DMS 273 treated with DMSO at 0.1 percent for 48 hours (cell line): ENCODE data around the gene PDE1C.

Experiments
- DNase-seq: peaks from one replicate; lab custom pipeline; 2025; lab: John Stamatoyannopoulos, UW

PDE1C gene

DNA sequence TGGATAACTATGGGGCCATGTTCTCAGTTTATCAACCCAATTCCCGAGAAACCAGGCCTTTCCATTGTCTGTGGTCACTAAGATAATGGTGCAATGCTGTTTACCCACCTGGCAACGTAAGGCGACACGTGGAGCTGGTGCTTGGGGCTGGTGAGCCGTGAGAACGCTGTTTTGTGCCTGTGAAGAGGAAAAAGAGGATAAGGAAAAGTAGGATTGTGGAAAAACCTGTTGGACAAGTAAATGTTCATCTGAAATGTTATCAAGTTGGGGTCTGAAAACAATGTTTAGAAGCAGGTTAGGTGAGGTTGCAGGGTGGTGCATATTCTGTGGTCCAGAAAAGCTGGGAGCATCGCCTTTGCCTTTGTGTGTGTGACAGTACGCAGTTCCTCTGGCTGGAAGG lies 294.7 kb downstream of the PDE1C start:
- no peak for DNase-seq

DNA sequence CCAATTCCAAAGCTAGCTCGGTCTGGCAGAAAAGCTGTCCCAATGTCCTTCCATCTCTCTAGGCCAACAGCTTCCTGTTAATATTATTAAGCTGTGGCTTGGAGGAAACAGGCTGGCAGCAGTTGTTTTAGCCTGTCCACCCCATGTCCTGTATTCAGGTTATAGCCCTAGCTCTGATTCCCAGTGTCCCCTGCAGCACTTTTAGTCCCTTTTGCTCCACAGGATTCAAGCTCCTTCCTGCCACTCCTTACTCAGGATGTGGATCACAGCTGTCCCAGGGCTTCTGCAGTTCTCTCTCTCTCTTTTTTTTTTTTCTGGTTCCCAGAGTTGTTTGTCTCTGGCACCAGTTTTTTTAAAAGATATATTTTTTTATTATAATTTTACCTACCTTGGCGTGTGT lies 298.0 kb downstream of the PDE1C start:
- no peak for DNase-seq

DNA sequence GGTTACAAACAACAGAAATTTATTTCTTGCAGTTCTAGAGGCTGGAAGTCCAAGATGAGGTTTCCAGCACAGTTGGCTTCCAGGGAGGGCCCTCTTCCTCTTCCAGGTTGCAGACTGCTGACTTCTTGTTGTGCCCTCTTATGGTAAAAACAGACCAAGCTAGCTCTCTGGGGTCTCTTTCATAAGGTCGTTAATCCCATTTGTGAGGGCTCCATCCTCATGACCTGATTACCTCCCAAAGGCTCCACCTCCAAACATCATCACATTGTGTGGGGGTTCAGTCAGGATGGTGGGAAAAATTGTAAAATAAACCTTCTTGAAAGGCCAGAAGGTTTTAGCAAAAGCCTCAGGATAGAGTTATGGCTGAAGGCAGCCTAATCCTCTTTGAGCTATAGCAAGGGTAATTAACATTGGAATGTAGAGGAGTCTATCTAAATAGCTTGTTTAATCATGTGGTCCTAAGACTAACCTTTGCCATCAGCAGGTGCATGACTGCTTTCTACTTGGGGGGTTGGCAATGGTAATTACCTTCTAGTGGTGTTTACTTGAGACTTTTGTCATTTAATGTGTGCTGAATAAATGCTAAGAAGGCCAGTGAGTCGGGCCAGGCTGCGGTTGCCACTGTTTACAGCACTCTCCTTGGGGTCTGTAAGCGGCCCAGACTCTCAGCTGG lies 302.4 kb downstream of the PDE1C start:
- no peak for DNase-seq

DNA sequence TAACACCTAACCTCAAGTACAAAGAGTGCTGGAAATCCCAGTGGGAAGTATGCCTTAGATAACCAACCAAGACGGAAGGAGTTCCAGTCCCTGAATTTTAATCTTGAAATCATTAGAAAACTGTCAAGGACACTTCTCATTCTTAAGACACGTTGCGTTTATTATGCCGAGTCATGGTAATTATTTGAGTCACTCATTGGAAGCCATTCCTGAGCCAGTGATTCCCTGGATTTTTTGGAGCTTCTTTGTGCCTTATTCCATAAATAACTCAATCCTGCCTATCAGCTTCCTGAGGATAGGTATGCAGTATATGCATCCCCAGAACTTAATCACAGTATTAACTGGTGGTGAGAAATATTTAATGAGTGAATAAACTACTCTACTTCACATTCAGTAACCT lies 305.7 kb downstream of the PDE1C start:
- DNase-seq: no peak

DNA sequence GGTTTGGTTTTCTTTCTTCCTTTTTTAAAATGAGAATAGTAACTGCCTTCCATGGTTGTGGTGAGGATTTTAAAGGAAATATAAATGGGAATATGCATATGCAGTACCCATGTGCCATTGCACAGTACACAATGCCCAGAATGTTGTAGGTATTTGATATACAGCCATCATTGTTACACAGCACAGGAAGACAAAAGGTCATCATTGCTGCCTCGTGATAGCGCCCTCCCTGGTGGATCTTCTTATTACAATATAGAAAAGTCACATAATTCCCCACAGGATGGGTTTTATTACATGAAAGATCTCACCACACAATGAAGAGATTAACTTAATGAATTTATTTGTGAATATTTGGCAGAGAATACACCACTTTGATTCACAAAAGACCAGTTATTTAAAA lies 306.7 kb downstream of the PDE1C start:
- no peak for DNase-seq

DNA sequence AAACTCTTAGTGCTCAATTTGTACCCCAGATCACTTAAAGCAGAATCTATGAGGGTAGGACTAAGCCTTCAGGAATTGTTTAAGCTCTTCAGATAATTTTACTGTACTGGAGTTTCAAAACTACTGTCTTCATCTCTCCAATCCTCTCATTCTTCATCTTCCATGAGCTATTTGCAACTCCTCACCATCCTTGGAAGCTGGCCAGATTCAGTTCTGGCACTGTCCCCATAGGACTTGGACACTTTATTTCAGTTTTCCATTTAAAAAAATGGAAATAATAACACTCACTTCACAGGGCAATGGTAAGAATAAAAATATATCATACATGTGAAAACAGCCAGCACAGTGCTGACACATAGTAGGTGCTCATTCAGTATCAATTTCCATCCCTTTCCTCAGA lies 308.6 kb downstream of the PDE1C start:
- DNase-seq: no peak

DNA sequence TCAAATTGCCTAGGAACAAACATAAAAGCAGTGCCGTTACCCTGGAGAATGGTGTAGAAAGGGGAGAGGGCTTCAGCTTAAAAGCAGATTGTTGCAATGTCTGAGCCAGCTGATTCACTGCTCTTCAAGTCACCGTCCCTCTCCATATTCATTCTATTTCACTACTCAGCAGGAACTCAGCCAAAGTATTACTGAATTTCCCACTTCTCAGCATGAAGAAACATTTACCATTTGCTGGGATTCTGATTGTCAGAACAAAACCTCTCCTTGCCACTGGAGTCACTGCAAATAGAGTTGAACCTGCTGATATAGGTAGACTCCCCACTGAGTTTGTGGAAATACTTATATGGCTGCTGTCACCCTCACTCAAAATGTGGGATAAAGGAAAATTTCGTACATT lies 311.5 kb downstream of the PDE1C start:
- DNase-seq: no peak

DNA sequence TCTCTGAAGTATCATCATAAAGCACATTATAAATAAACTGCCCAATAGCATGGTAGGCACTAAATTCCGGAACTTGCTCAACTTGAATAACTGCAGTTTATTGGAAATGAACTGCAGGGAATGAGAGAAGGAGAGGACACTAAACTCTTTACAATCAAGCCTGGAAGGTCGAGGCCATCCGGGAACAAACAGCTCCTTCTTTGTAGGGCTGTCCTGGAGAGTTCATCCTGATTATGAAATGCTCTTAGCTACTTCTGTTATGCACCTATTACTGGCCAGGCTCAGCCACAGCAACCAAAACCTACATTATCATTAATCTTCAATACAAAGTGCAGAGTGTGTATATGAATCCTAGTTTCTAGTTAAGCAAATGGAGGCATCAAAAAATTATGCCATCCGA lies 318.5 kb downstream of the PDE1C start:
- no peak for DNase-seq

DNA sequence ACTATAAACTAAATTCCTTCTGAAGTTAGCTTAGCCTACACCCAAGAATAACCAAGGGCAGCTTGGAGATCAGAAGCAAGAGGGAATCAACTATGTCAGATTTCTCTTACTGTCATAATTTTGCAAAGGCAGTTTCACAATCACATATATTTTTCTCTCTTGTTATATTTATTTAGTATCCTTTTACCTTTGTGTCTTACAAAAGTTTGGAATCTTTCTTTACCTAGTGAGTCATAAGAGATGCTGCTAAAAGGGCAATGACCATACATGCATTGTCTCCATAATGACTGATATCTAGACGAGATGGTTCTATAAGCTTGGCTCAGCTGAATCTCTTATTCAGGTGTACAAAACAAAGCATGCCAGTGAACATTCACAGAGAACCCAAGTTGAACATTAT lies 322.1 kb downstream of the PDE1C start:
- DNase-seq: no peak

DNA sequence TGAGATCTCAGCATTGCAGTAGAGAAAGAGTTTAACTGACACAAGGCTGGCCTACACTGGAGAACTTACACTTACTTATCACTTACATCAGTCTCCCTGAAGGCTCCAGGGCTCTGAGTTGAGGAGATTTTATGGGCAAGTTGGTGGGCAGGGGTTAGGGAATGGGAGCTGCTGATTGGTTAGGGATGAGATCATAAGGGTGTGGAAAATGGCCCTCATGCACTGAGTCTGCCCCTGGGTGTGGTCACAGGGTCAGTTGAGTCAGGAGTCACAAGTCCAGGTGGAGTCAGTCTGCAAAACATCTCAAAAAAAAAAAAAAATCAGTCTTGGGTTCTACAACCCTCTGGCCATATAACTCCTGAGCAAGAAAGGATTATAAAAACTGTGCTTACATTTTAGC lies 322.7 kb downstream of the PDE1C start:
- no peak for DNase-seq

DNA sequence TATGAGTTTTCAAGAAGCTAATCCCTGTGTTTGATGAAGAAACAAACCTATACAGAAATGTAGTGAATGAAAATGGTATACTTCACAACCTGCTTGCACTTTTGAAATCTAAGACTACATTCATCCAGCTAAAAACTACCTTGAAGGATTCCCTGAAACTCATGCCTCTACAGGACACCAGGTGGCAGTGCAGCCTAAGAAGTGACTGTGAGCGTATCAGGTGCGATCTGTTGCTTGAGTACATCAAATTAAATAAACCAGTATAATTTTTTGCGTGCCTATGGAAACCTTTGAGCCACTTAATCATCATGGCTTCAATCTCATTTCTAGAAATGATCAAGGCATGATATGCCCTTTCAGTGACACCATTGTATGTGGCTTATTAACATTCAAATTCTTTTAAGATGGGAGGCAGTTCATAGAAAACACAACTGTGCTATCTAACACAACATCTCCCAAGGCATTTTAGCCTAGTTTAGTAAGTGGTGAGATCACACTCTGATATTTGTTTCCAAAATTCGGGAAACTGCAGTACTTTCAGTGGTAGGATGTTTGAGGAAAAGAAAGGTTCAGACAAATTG lies 325.8 kb downstream of the PDE1C start:
- DNase-seq: peak; percentile 59

DNA sequence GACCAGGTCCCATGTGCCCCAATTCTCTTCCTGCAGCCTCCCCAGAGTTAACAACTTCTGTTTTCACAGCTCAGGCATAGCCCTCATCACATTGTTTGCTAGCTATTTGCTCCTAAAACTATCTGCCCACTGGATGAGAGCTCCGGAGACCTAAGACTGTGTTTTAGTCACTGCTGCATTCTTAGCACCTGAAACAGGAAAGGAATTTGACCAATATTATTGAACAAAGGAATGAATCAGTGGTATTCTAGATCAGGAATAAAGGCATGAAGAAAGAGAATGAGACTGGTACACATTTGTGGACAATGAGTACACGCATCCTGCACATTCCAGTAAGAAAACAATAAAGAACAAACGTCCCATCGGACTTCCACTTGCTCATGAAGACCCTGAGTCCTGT lies 328.4 kb downstream of the PDE1C start:
- no peak for DNase-seq

DNA sequence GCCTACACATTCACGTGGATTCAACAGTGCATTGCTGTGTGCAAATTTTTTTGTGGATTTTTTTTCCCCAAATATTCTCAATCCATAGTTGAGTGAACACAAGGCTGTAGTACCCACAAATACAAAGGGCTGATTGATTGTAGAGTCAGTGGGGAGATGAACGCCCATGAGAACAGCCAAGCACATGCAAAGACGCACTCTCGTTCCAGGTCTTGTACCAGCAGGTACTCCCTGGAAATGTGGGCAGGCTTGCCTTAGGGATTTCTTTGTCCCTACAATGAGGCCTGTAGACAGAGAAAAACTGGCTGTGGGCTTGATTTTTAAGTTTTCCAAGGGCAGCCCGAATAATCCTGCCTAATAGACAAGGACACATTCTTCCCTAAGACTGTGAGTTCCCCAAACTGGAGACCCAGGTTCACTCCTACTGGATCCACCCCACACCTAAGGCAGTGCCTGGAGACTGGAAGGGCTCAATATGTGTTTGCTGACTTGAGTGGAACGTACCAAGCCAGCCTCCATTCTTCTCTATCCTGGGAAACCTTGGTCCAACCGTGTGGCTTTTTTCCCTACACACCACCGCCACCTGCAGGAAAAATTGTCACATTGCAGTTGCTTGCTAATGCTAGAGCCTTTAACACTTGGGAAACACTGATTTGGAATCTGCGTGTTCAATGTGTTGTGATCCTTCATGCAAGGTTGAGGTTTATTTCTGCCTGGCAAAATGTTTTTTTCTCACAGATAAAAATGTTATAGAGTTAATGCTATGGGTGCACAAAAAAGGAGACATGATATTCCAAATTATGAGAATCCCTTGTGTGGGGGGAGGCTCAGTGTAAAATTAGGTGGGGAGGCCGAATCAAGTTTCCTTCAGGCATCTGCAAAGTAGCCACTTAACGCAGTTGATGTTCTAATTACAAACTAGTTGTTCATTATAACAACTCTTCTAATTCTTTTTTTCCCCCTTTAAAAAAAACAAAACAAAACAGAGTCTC lies 333.9 kb downstream of the PDE1C start:
- peak; percentile 52 for DNase-seq

DNA sequence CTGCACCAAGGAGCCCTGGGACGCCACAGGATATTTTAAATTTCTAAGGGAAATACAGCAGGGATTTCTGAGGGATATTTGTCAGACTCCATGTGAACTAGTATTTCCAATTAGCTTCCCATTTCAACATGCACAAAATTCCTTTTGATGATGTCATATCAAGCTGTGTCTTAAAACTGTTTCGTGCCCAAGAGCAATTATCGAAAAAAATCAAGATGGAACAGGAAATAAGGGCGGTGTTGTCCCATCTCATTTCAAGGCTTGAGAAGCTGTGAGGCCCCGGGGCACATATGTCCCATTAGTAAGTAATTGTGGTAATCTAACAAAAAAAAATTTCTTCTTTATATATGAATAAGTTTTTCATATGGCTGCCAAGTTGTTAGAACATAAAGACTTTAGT lies 335.8 kb downstream of the PDE1C start:
- no peak for DNase-seq

DNA sequence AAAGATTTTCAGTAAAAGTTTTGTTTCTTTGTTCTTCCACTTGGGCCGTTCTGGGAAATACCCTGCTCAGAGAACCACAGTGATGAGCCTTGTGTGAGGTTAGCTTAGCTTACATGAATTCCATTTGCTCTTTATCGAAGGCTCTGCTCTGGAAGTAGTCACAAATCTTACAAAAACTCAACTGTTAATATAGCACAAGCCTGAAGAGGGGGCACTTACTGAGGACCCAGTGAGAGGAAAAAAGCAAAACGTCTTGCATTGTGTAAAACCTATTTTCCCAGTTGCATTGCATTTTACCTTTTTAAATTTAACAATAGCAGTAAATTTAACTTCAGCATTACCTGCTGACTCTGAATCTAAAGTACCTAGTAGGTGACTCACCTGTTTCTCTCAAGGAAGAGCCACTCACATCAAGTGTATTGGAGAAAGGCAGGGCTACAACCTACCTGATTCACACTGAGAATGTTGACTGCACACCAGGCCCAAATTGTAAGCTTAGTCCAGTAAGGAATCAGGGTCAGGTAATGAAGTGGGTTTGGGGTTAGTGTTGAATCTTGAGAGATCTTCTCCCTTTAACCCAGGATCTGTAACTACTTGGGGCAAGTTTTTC lies 340.9 kb downstream of the PDE1C start:
- no peak for DNase-seq

DNA sequence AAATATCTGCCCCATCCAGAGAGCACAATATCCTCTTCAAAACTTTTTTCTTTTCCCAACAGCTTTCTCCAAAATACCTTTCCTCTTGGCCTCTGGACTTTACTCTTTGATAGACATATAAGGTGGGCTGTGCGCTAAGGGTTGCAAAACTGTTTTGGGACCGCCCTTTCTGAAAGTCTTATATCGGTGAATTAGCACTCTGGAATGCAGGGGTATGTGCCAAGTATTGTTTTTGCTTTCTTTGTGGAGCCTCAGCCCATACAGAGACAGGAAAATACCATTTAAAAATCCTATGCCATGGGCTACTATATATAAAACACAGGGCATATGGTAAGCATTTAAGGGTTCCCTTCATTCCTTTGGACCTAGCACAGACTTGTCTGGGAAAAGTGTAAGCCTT lies 345.5 kb downstream of the PDE1C start:
- no peak for DNase-seq

DNA sequence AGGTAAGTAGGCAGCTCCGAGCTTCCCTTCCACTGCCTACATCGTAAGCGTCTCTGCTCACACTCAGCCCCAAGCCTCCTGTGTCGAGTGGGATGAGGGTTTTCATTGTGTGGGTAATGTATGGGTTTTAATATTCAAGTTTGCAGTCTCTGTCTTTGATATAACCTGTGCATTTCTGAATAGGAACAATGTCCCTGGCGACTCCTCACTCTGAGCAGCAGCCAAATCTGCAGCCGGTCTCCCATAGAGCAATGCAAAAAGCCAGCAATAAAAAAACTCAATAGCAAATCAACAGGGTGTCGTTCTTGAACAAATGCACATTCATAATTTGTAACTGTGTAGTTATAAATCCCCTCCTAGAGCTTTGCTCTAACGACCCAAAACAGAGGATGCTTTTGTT lies 349.8 kb downstream of the PDE1C start:
- no peak for DNase-seq

DNA sequence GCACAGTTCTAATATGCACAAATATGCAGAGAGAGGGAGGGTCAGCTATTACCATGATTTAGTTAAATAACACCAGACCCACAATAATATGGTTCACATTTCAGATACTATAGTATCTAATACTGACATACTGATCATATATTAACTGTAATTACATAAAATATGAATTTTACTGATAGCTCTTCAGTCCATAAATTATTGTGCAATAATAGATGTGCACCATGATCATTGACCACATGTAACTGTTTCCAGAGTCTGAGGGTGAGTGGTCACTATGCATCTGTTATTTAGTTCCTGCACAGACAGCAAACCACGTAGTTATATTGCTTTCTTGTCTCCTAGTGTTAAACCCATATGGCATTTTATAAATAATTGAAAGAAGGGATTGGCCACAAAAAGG lies 353.9 kb downstream of the PDE1C start:
- no peak for DNase-seq

DNA sequence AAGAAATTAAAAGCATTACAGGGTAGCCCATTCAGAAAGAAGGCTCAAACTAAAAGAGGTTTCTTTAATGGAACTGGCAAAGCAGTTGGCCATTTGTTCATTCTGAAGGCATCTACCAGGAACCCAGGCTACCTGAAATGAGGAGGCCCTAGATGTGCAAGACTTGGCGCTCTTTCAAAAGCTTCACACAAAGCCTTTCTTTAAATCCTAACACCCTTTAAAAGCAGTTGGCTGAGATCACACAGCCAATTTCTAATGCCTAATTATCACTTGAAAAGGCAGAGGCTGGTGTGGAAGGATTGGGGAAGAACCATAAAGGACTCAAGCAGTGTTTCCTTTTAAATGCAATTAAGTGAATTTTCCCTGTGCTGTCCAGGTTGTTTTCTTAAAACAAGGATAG lies 360.0 kb downstream of the PDE1C start:
- DNase-seq: no peak

DNA sequence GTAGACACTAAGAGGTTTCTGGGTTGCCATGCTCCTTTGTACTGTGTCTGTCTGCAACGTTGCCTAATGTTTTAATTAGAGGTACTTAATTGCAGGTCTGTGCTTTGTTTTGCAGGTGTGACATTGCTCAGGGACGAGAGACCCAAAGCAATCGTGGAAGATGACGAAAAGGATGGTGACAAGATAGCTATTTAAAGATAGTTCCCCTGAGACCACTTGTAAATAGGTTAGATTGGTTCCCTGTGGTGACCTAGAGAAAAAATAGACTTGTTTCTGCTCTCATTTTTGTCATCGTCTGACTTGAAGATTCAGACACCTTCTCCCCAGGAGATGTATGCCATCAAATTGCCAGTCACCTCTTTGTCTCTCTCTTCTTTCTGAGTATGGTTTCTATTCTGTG lies 363.1 kb downstream of the PDE1C start:
- no peak for DNase-seq

DNA sequence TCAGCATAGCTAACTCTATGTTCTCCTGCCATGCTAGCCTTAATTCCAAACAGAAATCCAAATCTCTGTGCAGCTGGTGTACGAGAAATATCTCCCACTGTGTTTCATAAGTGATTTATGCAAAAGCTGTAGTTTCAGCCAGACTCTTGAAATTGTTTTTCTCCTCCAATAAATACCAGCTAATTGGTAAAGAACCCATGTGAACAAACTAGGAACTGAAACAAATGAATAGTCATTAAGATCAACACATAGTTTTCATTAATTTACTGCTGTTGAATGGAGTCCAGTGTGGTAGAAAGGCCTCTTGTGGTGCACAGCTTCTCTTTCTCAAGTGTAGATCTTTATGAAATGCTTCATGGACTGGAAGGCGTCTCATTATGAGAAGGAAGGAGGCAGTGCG lies 364.8 kb downstream of the PDE1C start:
- no peak for DNase-seq

DNA sequence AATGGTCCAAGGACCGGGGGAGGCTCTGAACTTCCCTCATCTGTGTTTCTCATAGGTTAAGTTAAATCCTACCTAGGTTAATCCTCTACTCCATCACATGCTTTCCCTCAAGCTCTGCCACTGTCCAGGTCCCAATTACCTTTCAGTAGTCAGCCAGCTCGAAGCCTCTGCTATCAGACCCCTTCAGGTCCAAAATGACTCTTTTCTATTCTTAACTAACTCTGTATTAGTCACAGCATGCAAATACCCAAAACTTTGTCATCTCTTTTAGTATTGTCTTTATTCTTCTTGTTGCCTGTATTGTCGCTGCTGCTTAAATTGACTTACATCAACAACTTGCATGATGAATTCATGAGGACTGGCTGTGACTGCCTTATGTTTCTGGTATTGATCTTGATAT lies 367.9 kb downstream of the PDE1C start:
- no peak for DNase-seq
